ENCODE measurements around the gene SHISA3.

SHISA3 gene

GRCh38 chr4:42410446-42410845, 13.2 kb downstream of the SHISA3 start:
- in situ Hi-C loops (cut with MboI; ENCODE audit: low pct_unique_long_range_greater_than_20kb, low sequenced_read_pairs, unreplicated experiment), result no loop called here
- no peak for DNase-seq (ENCODE audit: low spot score)
- no peak for TF ChIP-seq CTCF (IDR thresholded peaks at IDR 0.05; ENCODE audit: extremely low read depth, insufficient read depth, missing control alignments)

DNA sequence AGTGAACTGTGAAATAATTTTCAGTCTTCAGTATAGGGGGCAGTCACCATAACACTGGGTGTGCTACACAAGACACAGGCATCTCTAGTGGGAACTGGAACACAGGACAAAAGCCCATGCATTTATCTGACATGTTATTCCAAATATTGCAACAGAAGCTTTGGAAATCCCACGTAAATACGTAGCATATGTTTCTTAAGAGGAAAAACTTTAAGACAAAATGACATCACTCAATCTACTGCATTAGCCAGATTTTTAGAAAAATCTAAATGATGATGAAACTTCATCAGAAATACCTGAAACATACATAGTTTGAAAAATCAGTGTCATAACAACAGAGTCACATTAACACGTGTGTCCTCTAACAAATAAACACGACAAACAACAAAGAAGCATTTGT, 14.5 kb downstream of the SHISA3 start:
- TF ChIP-seq CTCF (IDR thresholded peaks at IDR 0.05; ENCODE audit: extremely low read depth, insufficient read depth, missing control alignments), result no peak
- in situ Hi-C loops (cut with MboI; ENCODE audit: low pct_unique_long_range_greater_than_20kb, low sequenced_read_pairs, unreplicated experiment), result no loop called here
- DNase-seq (ENCODE audit: low spot score), result no peak

GRCh38 chr4:42412251-42412650, 15.0 kb downstream of the SHISA3 start:
- DNase-seq (ENCODE audit: low spot score), result no peak
- in situ Hi-C loops (cut with MboI; ENCODE audit: low pct_unique_long_range_greater_than_20kb, low sequenced_read_pairs, unreplicated experiment), result no loop called here
- no peak for TF ChIP-seq CTCF (IDR thresholded peaks at IDR 0.05; ENCODE audit: extremely low read depth, insufficient read depth, missing control alignments)

GRCh38 chr4:42415281-42415680, 18.0 kb downstream of the SHISA3 start:
- TF ChIP-seq CTCF (IDR thresholded peaks at IDR 0.05; ENCODE audit: extremely low read depth, insufficient read depth, missing control alignments), result no peak
- DNase-seq (ENCODE audit: low spot score), result no peak
- in situ Hi-C loops (cut with MboI; ENCODE audit: low pct_unique_long_range_greater_than_20kb, low sequenced_read_pairs, unreplicated experiment), result no loop called here

DNA sequence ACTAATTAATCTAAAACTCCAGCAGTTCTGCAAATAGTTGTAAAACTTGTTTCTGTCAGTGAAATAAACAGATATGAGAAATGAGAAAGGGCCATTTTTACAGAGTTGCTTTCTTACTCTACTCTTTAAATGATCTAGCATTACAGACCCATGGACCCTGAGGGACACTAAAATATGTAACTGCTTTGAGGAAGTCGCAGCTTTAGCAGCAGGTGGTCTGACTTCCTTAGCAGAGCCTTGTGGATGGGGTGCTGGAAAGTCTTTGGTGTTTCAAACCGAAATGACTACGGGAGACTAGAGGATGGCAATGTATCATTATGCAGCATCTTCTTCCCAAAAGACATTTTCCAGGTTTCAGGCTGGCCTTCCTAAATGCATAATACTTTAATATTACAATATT, 18.7 kb downstream of the SHISA3 start:
- TF ChIP-seq CTCF (IDR thresholded peaks at IDR 0.05; ENCODE audit: extremely low read depth, insufficient read depth, missing control alignments), result no peak
- DNase-seq (ENCODE audit: low spot score), result no peak
- in situ Hi-C loops (cut with MboI; ENCODE audit: low pct_unique_long_range_greater_than_20kb, low sequenced_read_pairs, unreplicated experiment), result no loop called here

GRCh38 chr4:42417550-42417949, 20.3 kb downstream of the SHISA3 start:
- TF ChIP-seq CTCF (IDR thresholded peaks at IDR 0.05; ENCODE audit: extremely low read depth, insufficient read depth, missing control alignments), result no peak
- no peak for DNase-seq (ENCODE audit: low spot score)
- in situ Hi-C loops (cut with MboI; ENCODE audit: low pct_unique_long_range_greater_than_20kb, low sequenced_read_pairs, unreplicated experiment), result no loop called here

- in situ Hi-C loops (cut with MboI; ENCODE audit: low pct_unique_long_range_greater_than_20kb, low sequenced_read_pairs, unreplicated experiment), result no loop called here
- no peak for DNase-seq (ENCODE audit: low spot score)
- no peak for TF ChIP-seq CTCF (IDR thresholded peaks at IDR 0.05; ENCODE audit: extremely low read depth, insufficient read depth, missing control alignments)
Observed at GRCh38 chr4:42420140-42420539, 22.9 kb downstream of the SHISA3 start.
